SK-N-SH (cell line): ENCODE results near the gene LRRC8D.

Source experiments
- CTCF ChIP-seq: fragments of 200-600 bp; sonication (generic); IDR thresholded peaks from 2 replicates; pipeline ENCODE4 v1.6.1; 2017; ENCODE audit warnings: antibody characterized with exemption, mild to moderate bottlenecking, moderate library complexity
- EP300 ChIP-seq, 2 experiments: IDR thresholded peaks; 2 replicates each; pipeline versions ENCODE4 v1.4.0 to v1.6.1; 2012; ENCODE audit warnings: borderline replicate concordance in 1 of 2, low read depth in 1 of 2, low read length in 1 of 2
- MAX ChIP-seq: IDR thresholded peaks from 2 replicates; pipeline ENCODE4 v1.4.0; 2012; ENCODE audit warnings: low read depth
- MXI1 ChIP-seq: IDR thresholded peaks from 2 replicates; pipeline ENCODE4 v1.6.1; 2012; ENCODE audit warnings: mild to moderate bottlenecking, low read depth, low read length, improper control_type of control experiment
- POLR2AphosphoS5 ChIP-seq: IDR thresholded peaks from 2 replicates; pipeline ENCODE4 v1.6.1; 2012; ENCODE audit warnings: low read depth, low read length
- RCOR1 ChIP-seq: fragments of 150-350 bp; IDR thresholded peaks from 2 replicates; pipeline ENCODE4 v1.6.1; 2017; ENCODE audit warnings: antibody characterized with exemption, low read length
- SMC3 ChIP-seq: IDR thresholded peaks from 2 replicates; pipeline ENCODE4 v1.6.1; 2012; ENCODE audit warnings: low read depth, low read length, improper control_type of control experiment
- TAF1 ChIP-seq: IDR thresholded peaks from 2 replicates; pipeline ENCODE4 v1.6.1; 2012; ENCODE audit warnings: low read depth, mild to moderate bottlenecking, low read length, moderate library complexity, borderline replicate concordance
- TEAD4 ChIP-seq: IDR thresholded peaks from 2 replicates; pipeline ENCODE4 v1.4.0; 2012; ENCODE audit warnings: mild to moderate bottlenecking, borderline replicate concordance; ENCODE audit not compliant: insufficient read depth
- YY1 ChIP-seq: IDR thresholded peaks from 2 replicates; pipeline ENCODE4 v1.4.0; 2012; ENCODE audit warnings: low read depth, mild to moderate bottlenecking
- TF ChIP-seq, protein P1 (sequence below): IDR thresholded peaks from 2 replicates; pipeline ENCODE4 v1.6.1; 2012; ENCODE audit warnings: mild to moderate bottlenecking, low read depth, low read length, moderate library complexity

DNA sequence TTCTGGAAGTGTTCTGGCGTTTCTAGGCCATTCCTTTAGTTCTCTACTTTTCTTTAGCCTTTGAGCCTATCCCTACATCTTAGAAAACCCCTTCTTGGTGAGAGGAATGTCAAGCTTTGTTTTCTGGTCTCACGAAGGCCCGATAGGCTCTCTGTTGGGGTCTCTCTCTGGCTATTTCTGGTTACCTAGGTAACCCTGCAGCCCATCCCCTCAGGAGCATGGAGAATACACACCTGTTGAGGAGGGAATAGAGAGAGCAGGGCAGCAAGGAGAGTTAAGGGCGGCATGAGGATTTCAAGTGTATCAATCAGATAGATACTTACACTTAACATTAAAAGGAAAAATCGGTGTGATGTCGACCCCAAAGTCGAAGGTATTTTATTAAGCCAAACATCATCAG lies 45.7 kb downstream of the LRRC8D start:
- TF ChIP-seq CTCF (no peak), YY1 (no peak), TAF1 (no peak), POLR2AphosphoS5 (no peak), EP300 (IDR thresholded peaks at IDR 0.05; ENCODE audit: borderline replicate concordance in 1 of 2, low read depth in 1 of 2, low read length in 1 of 2) (no peak), MXI1 (no peak), TEAD4 (no peak), MAX (no peak), SMC3 (no peak), RCOR1 (no peak)
- TF ChIP-seq, protein P1, sequence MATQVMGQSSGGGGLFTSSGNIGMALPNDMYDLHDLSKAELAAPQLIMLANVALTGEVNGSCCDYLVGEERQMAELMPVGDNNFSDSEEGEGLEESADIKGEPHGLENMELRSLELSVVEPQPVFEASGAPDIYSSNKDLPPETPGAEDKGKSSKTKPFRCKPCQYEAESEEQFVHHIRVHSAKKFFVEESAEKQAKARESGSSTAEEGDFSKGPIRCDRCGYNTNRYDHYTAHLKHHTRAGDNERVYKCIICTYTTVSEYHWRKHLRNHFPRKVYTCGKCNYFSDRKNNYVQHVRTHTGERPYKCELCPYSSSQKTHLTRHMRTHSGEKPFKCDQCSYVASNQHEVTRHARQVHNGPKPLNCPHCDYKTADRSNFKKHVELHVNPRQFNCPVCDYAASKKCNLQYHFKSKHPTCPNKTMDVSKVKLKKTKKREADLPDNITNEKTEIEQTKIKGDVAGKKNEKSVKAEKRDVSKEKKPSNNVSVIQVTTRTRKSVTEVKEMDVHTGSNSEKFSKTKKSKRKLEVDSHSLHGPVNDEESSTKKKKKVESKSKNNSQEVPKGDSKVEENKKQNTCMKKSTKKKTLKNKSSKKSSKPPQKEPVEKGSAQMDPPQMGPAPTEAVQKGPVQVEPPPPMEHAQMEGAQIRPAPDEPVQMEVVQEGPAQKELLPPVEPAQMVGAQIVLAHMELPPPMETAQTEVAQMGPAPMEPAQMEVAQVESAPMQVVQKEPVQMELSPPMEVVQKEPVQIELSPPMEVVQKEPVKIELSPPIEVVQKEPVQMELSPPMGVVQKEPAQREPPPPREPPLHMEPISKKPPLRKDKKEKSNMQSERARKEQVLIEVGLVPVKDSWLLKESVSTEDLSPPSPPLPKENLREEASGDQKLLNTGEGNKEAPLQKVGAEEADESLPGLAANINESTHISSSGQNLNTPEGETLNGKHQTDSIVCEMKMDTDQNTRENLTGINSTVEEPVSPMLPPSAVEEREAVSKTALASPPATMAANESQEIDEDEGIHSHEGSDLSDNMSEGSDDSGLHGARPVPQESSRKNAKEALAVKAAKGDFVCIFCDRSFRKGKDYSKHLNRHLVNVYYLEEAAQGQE = no peak
